AG10803 (cell line): ENCODE measurements around the gene GPATCH4.
"Not testable (repeated sequence)": the region's sequence is repeated elsewhere in the genome, so short reads cannot be mapped to it uniquely, and the experiment has no call there.

Experiments used
- DNase-seq: peaks from one replicate; pipeline ENCODE4 v3.0.0; 2010; ENCODE audit warnings: low read depth
- H3K4me3 ChIP-seq: 2 replicates; pipeline ENCODE4 v1.5.1; 2011; ENCODE audit warnings: mild to moderate bottlenecking, low read length, control low read depth
- CTCF ChIP-seq: conservative IDR thresholded peaks from 2 replicates; pipeline ENCODE4 v1.5.1; 2011; ENCODE audit warnings: mild to moderate bottlenecking, low read length, control low read depth, inconsistent platforms

Gene GPATCH4

GRCh38 chr1:156559797-156560385 lies 41.4 kb downstream of the GPATCH4 start:
- no peak overlapping the region for H3K4me3 ChIP-seq
- TF ChIP-seq CTCF, result no peak
- no peak for DNase-seq

- H3K4me3 ChIP-seq, result no peak overlapping the region
- TF ChIP-seq CTCF, result no peak
Measured at GRCh38 chr1:156559086-156559796, 42.0 kb downstream of the GPATCH4 start.

GRCh38 chr1:156556354-156556753 lies 44.9 kb downstream of the GPATCH4 start:
- H3K4me3 ChIP-seq, result no peak overlapping the region
- no peak for TF ChIP-seq CTCF
- no peak for DNase-seq

More at GRCh38 chr1:156559086-156559796, 42.0 kb downstream of the GPATCH4 start:
- DNase-seq, result no peak

- no peak overlapping the region for H3K4me3 ChIP-seq
- TF ChIP-seq CTCF, result no peak
- DNase-seq, result no peak
Measured at GRCh38 chr1:156555715-156556114, 45.6 kb downstream of the GPATCH4 start.

- no peak overlapping the region for H3K4me3 ChIP-seq
- TF ChIP-seq CTCF, result no peak
- no peak for DNase-seq
Measured at GRCh38 chr1:156554971-156555370, 46.3 kb downstream of the GPATCH4 start.

DNA sequence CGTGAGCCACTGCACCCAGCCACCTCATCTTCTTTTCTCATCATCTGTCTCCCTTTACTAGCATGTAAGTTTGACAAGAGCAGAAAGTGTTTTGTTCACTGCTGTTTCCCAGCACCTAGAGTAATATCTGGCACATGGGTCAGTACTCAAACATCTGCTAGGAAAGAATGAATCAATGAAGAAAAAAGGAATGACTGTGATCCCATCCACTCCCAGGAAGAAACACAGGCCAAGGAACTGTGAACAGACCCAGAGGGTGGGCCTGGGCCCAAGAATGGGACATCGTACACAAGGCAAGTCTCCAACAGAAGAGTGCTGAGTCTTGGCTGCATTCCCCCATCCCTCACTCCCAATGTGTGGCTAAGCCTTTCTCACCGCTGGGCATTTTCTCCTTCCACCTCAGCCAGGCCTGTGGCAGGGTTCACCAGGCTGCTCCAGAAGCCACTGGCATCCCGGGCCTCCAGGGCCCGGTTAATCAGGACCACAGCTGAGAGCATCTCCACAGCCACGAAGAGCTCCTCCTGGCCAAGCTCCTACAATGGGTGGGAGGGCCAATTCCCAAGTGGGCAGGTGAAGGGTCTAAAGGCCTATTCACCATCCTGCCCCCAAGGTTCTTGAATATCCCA lies 47.3 kb downstream of the GPATCH4 start:
- H3K4me3 ChIP-seq, result no peak overlapping the region
- TF ChIP-seq CTCF, result no peak
- DNase-seq, result peak; percentile 5

GRCh38 chr1:156552937-156553336 lies 48.3 kb downstream of the GPATCH4 start:
- DNase-seq, H3K4me3 ChIP-seq: not testable (repeated sequence)
